HUES48 (cell line): ENCODE data around the gene ENTPD1.
A peak's percentile ranks its signal among the peaks of the same experiment; 100 is the strongest.
"Not testable (repeated sequence)": the region's sequence is repeated elsewhere in the genome, so short reads cannot be mapped to it uniquely, and the experiment has no call there.

Source experiments
- H3K27ac ChIP-seq: one replicate; pipeline ENCODE4 v1.7.0; 2013; ENCODE audit warnings: low read depth, low read length, inconsistent platforms
- H3K27me3 ChIP-seq: 2 replicates; pipeline ENCODE4 v1.6.1; 2013; ENCODE audit warnings: mild to moderate bottlenecking, low read length; ENCODE audit not compliant: control insufficient read depth, insufficient read depth
- H3K36me3 ChIP-seq: 2 replicates; pipeline ENCODE4 v1.6.1; 2013; ENCODE audit warnings: low read length; ENCODE audit not compliant: control insufficient read depth, insufficient read depth
- H3K4me1 ChIP-seq: 2 replicates; pipeline ENCODE4 v1.6.1; 2013; ENCODE audit warnings: mild to moderate bottlenecking, low read length; ENCODE audit not compliant: control insufficient read depth, insufficient read depth
- H3K4me3 ChIP-seq: 2 replicates; pipeline ENCODE4 v1.5.1; 2013; ENCODE audit warnings: mild to moderate bottlenecking, low read depth, low read length
- H3K9ac ChIP-seq: 2 replicates; pipeline ENCODE4 v1.6.1; 2013; ENCODE audit warnings: mild to moderate bottlenecking, low read depth, low read length, moderate library complexity
- H3K9me3 ChIP-seq: 2 replicates; pipeline ENCODE4 v1.6.1; 2013; ENCODE audit warnings: low read length; ENCODE audit not compliant: control insufficient read depth, insufficient read depth

ENTPD1 gene

DNA sequence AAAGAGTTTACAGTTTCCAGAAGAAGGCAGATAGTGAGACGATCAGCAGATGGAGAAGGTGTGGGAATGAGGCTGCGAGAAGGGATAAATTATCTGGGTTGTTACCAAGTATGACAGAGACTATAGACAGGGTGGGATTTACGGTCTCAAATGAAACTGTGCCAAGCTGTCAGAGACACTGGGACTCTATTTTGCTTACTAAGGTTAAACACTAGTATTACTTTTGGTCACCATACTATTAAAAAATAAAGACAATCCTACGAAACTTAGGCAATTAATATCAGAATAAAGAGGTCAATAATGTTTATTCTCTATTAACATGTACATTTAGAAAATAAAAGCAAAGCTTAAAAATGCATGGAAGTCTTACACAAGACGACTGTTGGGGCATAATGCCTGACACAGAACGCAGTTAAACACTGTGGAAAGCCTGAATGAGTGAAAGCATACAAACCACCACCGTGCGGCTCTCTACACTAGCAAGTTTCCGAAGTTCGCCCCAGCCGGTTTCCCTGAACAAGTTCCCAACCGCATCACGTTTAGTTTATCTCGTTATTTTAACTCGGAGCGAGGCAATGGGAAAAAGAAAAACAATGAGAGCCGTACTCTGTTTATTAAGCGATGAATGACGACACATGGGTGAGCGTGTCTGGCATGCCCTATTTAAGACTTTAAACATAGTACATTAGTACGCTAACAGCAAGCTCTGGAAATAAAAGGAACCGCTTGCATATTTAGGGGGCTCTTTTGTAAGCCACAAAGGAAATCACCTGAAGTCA is 150.9 kb downstream of the ENTPD1 start:
- H3K9ac ChIP-seq: peak overlapping the region; percentile 44
- H3K4me3 ChIP-seq: peak overlapping the region; percentile 90
- peak overlapping the region; percentile 46 for H3K27ac ChIP-seq
- H3K36me3 ChIP-seq: peaks cover 33% of the 10 kb centered on the region
- H3K9me3 ChIP-seq: no peaks in the 10 kb centered on the region
- H3K27me3 ChIP-seq: no peaks in the 10 kb centered on the region
- H3K4me1 ChIP-seq: peaks cover 3% of the 10 kb centered on the region

DNA sequence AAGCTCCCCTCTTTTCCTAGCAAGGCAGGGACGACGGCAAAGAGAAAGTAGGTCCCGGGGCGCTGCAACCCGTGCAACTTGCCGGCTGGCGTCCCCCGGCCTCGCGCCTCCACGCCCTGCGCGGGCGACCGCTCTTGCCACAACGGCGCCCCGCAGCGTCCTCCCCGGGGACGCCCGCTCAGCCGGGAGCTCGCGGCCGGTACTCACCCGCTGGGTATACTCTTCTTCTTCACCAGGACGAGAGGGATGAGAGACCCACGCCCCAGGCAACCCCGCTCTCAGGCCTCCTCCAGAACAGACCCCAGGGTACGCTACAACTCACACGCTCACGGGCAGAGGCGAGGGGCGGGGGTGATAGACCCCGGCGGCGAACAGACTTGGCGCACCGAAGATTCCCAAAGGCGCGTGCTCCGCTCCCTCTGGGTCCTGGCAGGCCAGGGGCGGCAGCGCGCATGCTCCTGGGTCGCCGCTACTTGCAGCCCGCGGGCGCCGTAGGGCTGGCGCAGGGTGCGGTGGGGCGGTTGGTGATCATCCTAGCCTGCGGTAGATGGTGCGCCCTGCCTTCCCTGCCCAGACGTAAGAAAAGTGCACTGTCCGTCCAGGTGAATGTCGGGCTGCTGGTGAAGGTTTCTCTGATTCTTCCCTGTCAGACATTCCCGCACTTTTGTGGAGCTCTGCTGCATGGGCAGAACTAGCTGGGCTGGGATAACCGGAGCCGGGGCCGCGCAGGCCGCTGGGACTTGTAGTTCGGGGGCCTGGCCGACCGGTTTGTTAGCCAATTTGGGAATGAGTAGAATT is 151.7 kb downstream of the ENTPD1 start, which contains the start of gene CC2D2B:
TSS of gene CC2D2B (plus strand) at position 520 of the 798 bp plus-strand sequence. CDS start 3,349 bp downstream, outside the sequence.
- H3K4me1 ChIP-seq: peaks cover 3% of the 10 kb centered on the region
- no peaks in the 10 kb centered on the region for H3K27me3 ChIP-seq
- H3K9ac ChIP-seq: peak within 1 kb of the TSS; percentile 44
- H3K36me3 ChIP-seq: peaks cover 25% of the 10 kb centered on the region
- H3K27ac ChIP-seq: peak within 1 kb of the TSS; percentile 46
- H3K4me3 ChIP-seq: peak within 1 kb of the TSS; percentile 90
- H3K9me3 ChIP-seq: no peaks in the 10 kb centered on the region

DNA sequence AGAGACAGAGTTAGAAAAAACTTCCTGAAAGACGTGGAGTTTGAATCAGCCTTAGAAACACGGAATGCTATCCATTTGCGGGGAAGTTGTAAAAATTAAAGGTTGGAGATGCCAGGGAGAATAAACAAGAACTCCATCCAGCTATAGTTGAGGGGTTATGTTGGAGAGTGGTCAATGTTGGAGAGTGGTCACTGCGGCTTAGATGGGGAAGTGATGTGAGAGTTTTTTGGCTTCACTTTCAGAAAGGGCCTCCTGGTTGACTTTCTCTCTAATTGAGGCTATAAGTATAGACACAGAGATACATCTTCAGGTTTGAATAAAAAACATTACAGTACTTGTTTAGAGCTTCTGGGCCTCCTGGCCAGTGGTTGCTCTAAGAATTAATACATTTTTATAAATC is 152.5 kb downstream of the ENTPD1 start:
- H3K4me1 ChIP-seq: peaks cover 3% of the 10 kb centered on the region
- no peaks in the 10 kb centered on the region for H3K27me3 ChIP-seq
- no peak overlapping the region for H3K27ac ChIP-seq
- peak overlapping the region; percentile 90 for H3K4me3 ChIP-seq
- no peaks in the 10 kb centered on the region for H3K9me3 ChIP-seq
- no peak overlapping the region for H3K9ac ChIP-seq
- peaks cover 17% of the 10 kb centered on the region for H3K36me3 ChIP-seq

DNA sequence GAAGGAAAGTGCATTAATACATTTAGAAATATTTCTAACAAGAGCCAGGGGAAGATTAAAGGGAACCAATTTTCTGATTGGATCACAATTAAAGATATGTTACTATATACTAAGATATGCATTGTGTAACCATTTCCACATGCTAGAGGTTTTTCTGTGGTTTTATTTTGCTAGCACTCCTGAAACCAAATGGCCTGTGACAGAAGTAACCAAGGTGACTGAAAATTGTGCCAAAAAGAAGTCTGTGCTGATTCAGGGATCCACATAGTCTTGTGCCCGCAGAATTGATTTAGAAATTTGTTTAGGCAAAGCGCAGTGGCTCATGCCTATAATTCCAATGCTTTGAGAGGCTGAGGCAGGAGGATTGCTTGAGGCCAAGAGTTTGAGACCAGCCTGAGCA is 153.6 kb downstream of the ENTPD1 start:
- H3K9ac ChIP-seq: no peak overlapping the region
- peaks cover 7% of the 10 kb centered on the region for H3K36me3 ChIP-seq
- H3K27ac ChIP-seq: no peak overlapping the region
- H3K9me3 ChIP-seq: no peaks in the 10 kb centered on the region
- peaks cover 3% of the 10 kb centered on the region for H3K4me1 ChIP-seq
- H3K27me3 ChIP-seq: no peaks in the 10 kb centered on the region
- H3K4me3 ChIP-seq: no peak overlapping the region

DNA sequence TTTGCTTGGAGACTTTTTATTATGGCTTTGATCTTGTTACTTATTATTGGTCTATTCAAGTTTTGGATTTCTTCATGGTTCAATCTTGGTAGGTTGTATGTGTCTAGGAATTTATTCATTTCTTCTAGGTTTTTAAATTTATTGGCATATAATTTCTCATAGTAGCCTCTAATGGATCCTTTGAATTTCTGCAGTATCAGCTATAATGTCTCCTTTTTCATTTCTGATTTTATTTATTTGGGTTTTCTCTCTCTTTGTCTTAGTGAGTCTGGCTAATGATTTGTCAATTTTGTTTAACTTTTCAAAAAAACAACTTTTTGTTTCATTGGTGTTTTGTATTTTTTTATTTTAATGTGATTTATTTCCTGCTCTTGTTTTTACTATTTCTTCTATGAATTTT is 160.1 kb downstream of the ENTPD1 start:
- H3K27me3 ChIP-seq, H3K4me1 ChIP-seq, H3K4me3 ChIP-seq, H3K36me3 ChIP-seq, H3K27ac ChIP-seq, H3K9ac ChIP-seq, H3K9me3 ChIP-seq: not testable (repeated sequence)
